Hypothalamus (tissue), 51 donors: Measurements from ENCODE around the gene OR52K2.
"Not testable (repeated sequence)": the region's sequence is repeated elsewhere in the genome, so short reads cannot be mapped to it uniquely, and the experiment has no call there.

Source experiments
- DNase-seq, 51 donors: peaks; one replicate each; lab custom pipeline; 2025; lab: John Stamatoyannopoulos, UW

Gene OR52K2

DNA sequence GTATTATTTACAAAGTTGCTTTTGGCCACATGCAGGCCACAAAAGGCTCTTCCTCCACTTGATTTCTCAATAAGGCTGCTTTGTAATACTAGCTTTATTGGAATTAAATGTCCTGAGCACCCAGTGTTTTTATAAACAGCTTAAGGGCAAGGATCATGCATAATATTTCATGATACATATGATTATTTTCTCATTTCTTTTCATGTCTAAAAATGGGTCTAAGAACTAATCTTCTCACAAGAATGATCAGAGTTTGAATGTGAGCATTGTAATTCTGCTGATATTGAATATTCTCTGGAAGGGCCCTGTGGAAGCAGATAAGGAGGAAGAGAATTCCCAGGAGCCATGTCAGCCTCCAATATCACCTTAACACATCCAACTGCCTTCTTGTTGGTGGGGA, at the start of gene OR52K2:
Gene OR52K2 (plus strand): TSS at position 301 of the 400 bp plus-strand sequence. CDS start 45 bp downstream, at position 346.
- no peak for DNase-seq

DNA sequence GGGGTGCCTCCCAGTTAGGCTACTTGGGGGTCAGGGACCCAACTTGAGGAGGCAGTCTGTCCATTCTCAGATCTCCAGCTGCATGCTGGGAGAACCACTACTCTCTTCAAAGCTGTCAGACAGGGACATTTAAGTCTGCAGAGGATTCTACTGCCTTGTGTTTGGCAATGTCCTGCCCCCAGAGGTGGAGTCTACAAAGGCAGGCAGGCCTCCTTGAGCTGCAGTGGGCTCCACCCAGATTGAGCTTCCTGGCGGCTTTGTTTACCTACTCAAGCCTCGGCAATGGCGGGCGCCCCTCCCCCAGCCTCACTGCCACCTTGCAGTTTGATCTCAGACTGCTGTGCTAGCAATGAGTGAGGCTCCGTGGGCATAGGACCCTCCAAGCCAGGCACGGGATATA, 42.9 kb upstream of the OR52K2 start:
- DNase-seq = not testable (repeated sequence)

DNA sequence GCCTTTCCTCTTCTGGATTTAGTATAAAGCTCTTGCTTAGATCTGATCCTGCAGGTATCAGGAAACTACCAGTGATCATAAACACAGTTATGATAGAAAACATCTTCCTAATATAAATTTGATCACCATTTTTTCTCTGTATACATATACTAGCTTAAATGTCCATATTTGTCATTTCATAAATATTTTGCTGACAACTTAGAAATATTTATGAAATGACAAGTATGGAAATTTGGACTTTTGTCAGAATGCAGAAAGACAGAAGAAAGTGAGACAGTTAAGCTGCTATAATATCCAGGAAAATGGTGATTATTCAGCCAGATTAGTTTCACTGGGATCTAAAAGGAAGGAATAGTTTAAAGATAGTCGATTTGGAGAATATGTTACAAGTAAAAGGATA, 32.8 kb upstream of the OR52K2 start:
- no peak for DNase-seq

DNA sequence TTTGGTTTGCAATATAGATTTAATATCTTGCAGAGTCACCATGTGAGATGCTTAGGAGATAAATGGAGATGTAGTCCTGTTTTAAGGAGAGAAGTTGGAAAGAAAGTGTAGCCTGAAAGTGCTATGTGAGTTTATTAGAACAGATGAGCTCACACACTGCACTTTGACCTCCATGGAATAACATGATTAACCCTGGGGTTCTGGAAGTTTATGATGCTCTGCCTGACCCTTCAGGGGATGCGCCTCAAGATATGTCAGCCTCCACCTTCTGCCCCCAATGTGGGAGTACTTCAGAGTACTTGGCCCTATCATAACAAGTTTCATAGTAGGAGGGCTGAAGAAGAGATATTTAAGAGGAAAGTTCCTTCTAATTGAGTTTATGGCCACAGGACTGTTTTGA, 32.3 kb upstream of the OR52K2 start:
- DNase-seq = no peak

DNA sequence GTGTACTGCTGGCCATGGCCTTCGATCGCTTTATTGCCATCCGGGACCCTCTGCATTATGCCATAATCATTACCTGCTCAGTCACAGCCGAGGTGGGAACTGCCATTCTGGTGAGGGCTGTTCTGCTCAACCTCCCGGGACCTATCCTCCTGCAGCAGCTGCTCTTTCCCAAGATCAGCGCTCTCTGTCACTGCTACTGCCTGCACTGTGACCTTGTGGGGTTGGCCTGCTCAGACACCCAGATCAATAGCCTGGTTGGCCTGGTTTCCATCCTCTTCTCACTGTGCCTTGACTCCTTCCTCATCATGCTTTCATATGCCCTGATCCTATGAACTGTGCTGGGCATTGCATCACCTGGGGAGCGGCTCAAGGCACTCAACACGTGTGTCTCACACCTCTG, 30.7 kb upstream of the OR52K2 start:
- no peak for DNase-seq

DNA sequence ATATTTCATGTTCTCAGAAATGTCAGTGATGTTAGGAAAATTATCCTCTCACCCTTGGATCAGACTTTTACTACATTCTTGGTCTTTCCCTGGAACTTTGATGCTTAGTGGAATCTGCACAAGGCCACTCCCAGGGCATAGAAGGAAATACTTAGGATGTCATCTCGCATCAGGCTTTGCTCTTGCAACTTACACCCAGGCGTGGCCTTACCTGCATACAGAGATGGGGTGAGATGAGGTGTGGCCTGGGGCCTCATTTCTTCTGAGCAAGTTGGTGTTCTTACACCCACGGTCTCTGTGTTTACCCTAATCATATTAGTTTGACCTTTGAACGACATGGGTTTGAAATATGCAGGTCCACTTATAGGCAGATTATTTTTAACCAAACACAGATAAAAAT, 19.0 kb upstream of the OR52K2 start:
- no peak for DNase-seq

DNA sequence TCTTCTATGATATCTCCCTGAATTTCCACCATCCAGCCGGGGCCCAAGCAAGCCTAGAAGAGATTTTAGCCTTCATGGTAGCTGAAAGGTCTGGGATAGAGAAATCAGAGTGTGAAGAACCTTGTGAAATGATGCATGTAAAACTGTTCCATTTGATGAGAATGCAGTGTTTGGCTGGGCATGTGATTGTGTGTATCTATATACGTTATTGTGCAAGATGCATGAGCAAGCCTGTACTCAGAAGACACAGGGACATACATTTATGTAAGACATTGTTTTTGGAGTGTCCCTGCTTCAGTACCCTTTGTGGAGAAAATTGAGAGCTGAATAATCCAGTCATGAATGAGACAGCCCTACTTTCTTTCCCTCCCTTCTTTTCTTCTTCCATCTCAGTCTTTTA, 15.2 kb upstream of the OR52K2 start:
- no peak for DNase-seq

DNA sequence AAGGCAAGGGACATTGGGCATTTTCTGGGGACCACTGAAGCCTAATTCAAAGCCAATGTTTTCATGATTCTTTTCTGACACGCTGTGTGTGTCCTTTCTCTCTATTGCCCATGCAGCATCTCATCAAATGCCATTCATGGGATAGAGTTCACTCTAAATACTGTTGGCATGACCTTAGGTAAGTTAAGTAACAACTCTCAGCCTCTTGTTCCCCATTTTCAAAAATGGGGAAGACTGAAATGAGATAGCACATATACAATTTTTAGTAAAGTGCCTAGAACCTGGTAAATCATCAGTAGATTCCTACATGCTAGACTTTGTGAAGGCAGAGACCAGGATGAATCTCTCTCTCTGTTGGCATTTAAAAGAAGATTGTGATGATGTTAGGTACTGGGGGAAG, 12.7 kb upstream of the OR52K2 start:
- DNase-seq = no peak

DNA sequence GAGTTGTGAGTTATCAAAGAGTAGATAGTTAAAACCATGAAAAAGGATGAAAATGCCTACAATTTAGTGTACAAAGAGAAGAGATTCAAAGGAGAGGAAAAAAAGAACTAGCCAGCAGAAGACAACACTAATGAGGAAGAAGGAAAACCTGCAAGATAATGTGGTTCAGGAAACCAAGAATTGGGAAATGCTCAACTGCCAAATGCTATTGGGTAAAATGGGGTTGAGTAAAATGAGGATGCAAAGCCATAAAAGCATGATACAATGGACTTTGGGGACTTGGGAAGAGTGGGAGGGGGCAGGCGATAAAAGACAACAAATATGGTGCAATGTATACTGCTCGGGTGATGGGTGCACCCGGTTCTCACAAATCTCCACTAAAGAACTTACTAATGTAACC, 7.6 kb upstream of the OR52K2 start:
- DNase-seq = no peak

DNA sequence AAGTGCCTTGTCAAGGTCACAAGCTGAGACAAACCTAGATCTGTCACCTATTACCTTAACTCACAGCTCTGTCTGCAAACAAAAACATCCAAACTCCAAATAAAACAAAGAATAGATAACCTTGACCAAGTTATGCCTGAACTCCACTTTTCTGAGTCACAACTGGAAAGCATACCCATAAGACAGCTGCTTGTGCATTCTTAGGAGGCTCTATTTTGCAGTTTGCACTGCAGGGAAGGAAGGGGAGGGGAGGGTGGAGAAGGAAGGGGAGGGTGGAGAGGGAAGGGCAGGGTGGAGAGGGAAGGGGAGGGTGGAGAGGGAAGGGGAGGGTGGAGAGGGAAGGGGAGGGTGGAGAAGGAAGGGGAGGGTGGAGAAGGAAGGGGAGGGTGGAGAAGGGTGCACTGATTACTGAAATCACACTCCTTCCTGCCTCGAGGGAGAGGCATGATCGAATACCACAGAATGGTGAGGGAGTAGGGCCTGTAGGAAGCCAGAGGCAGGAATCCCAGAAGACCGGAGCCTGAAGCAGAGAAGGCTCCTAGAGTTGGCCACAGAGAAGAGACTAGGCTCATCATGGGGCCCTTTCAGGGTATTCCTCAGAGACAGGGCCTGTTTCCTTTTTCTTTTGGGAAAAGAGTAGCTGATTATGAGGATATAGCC, 5.7 kb upstream of the OR52K2 start:
- no peak for DNase-seq

DNA sequence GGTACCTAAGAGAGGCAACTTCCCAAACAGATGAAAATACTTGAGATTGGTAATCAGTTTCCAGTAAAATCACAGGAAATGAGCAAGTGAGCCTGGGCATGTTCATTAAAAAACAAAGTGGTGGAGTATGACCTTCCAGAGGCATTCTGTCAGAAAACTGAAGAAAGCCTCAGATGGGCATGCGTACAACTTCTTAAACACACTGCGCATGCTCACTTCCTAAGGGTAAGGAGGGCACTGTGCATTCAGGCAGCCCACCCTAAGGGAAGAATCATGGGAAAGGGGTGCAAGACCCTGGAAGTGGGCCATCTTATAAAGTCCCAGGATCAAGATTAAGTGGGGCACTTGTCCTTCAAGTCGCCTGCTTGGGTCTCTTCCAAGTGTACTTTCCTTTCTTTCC, 4.0 kb downstream of the OR52K2 start:
- DNase-seq = no peak

DNA sequence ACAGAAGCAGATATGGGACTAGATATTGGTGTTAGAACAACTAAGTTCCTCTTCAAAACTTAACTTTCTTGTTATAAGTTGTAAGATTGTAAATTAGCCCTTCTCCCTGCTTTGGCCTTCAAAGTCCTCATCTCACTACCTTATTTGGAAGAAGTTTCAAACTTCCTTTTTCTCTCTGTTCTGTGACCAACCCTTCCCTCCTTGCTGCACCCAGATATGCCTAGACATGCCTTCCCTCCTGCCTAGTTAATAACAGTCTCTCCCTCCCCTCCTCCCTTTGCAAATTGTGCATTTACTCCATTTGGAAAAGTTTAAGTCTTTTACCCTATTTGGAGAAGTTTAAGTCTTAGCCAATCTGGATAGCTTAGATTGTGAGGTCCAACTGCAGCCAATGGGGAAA, 4.9 kb downstream of the OR52K2 start:
- no peak for DNase-seq

DNA sequence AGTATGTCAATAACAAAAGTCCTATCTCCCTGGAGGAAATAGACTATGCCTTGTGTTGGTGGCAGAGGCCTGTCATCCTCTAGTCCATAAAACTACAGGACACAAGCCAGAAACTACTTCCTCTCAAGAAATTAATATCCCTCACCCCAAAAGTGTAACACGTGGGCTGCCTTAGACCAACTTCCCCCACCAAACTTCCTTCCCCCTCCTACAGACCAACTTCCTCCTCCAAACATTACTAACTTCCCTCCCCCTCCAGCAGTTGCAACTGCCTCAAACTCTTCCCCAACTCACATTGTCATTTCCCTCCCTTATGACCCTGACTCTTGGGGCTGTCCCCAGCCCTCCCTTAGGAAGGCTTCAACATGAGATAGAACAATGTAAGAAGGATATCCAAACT, 6.3 kb downstream of the OR52K2 start:
- peak in 6 of 51 donors; percentile 2 to 6 (median 3) for DNase-seq

DNA sequence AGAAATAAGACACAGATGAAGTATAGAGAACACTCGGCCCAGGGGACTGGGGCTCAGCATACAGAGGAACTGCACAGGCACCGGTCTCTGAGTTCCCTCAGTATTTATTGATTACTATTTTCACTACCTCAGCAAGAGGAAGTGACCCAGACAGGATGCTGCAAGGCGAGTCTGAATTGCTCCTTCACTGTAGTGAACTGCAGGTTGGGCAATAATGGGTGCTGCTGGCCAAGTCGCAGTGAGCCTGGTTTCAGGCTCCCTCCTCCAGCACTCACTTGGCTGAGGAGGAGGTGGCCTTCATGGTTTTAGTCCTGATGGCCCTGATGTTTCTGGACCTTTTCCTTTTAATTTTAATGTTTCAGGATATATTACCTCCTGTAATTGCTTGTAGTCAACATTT, 10.4 kb downstream of the OR52K2 start:
- peak in 9 of 51 donors; percentile 3 to 20 (median 8) for DNase-seq

DNA sequence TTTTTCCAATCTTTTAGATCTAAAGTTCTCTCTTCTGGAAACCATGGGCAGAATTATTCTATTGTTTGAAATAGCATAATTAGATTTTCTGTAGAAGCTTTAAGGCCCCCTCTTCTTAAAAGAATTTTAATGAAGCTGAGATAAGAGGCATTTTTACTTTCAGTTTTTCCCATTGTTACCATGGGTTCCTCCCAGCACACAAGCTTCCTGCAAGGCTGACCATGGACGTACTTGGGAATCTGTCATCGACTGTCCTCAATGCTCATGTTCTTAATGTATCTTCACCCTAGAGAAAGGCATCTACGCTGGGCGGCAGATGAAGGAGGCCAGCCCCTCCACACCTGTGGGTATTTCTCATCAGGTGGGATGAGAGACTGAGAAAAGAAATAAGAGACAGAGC, 11.1 kb downstream of the OR52K2 start:
- no peak for DNase-seq

DNA sequence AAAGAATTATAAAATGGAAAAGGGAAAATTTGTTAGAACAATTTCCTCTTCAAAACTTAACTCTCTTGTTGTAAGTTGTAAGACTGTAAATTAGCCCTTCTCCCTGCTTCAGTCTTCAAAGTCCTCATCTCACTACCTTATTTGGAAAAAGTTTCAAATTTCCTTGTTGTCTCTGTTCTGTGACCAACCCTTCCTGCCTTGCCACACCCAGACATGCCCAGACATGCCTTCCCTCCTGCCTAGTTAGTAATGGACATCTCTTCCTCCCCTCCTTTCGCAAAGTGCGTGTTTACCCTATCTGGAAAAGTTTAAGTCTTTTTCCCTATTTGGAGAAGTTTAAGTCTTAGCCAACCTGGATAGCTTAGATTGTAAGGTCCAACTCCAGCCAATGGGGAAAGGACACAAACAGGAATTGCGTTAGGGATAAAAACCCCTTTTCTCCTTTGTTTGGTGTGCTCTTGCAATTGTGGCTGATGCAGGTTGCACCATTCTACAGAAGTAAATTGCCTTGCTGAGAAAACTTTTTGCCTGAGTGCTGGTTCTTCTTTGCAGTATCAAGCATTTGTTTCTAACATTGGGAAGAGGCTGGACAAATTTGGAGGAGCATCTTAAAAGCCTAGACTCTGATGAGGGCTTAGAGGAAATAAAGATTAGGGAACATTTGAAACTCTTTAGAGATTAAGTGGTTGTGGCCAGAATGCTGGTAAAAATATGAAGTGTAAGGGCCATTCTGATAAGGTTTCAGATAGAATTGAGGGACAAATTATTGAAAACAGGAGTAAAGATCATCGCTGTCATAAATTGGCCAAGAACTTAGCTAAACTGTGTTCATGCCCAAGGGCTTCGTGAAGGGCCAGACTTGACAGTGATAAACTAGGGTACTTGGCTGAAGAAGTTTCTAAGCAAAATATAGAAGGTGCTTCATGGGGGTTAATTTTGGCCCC, 15.4 kb downstream of the OR52K2 start:
- DNase-seq = no peak

DNA sequence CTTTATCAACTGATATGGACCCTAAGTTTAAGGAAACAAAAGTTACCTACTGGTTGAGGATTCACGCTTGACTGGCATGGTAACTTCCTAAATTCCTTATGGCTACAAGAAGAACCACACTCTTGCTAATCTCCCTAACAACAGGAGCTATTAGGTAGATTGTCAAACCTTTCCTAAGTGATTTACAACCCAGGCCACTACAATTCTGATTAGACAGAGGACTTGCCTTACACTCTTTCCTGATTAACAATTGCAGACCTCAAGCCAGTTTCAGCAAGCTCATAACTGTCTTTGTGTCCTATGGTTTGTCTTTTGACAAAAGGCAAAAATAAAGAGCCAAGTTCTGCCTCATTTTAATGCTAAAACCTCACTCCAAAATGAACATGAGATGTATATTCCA, 16.3 kb downstream of the OR52K2 start:
- DNase-seq = no peak

DNA sequence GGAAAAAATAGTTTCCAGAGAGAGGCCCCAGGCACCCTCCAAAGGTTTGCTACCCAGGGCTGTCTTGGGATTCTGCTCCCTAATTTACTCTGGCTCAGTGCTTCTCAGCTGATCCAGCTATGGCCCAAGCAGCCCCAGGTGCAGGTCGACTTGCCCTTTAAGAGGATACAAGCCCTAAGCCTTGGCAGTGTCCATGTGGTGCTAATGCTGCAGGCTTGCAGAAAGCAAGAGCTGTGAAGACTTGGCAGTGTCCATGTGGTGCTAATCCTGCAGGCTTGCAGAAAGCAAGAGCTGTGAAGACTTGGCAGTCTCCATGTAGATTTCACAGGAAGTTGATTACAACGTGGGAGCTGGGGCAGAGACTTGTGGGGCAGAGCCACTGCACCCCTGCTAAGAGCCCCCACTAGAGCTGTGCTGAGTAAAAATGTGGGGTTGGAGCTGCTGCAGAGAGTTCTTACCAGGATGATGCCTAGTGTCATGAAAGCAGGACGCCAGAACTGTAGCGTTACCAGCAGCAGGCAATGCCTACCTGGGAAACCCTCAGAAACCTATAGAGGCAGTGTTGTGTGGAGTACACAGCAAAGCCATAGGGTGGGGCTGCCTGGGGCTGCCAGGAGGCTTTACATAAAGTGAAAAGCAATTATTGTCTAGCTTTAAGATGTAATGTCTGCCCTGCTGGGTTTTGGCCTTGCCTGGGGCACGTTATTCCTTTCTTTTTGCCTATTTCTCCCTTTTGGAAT, 17.2 kb downstream of the OR52K2 start:
- DNase-seq = peak in 1 of 51 donors; percentile 3

DNA sequence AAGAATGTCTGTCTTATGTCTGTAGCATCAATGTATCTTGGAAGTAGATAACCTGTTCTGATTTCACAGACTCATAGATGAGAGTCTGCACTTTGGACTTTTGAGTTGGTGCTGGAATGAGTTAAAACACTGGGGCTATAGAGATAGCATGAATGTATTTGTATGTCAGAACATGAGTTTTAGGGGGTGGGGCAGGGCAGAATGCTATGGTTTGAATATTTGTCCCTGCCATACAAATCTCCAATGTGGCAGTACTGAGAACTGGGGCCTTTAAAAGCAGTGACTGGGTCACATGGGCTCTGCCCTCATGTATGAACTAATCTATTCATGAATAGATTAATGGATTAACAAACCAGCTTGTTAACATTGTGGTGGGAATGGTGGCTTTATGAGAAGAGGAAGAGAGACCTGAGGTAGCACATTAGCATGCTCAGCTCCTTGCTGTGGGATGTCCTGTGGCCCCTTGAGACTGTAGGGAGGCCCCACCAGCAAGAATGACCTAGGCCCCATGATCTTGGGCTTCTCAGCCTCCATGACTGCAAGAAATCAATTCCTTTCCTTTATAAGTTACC, 17.9 kb downstream of the OR52K2 start:
- DNase-seq = no peak

DNA sequence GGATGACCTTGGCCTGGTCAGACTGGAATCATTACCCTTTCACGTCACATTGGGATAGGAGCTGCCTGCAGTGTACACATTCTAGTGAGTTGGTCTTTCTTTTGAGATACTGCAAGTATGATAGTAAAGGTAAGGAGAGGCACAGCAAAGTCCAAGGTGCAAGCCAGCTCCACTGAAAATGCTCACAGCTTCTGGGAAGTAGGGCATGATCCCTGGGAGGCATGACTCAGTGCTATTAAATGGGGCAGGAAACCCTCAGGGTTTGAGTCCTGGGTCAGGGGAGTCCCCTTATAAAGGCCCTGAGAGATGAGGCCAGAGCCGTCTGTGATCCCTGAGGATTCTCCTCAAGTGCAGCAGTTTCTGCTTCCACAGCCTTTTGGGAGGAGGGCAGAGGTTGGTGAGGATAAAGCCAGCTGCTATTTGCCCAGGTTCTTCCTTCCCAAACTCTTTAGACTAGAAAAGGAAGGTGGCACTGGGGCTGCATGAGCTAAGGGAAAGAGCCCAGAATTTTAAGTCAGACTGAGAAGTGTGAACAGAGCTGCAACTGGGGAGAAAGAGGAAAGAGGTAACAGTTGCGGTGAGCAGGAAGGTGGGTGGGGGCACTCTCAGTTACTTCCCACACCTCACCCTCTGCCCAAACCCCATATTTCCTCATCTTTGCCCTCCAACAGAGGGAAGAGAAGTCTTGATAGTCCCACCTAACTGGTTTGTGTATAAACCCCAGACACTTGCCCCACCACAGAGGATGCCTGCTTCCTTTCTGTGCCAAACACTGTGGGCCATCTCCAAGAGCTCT, 18.9 kb downstream of the OR52K2 start:
- DNase-seq = no peak
